ENCODE results near the gene SIRT1.
"Not testable (repeated sequence)": the region's sequence is repeated elsewhere in the genome, so short reads cannot be mapped to it uniquely, and the experiment has no call there.

Gene SIRT1

DNA sequence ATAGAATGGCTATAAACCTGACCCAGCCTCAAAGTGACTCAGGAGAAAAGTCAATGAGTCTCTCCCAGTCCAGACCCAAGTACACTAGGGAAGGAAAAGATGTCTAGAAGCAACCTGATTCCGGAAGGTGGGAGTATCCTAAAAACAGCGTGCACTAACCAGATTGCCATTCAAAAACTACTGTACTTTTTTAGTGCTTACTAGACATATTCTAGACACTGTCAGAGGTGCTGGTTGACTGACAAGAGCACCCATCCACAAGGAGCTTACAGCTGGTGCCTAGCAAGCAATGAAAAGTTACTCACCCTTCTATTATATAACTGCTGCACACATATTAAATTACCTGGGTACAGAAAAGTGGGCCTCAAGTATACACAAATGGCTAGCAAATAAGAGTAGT lies 81.0 kb downstream of the SIRT1 start:
- no peak for DNase-seq (ENCODE audit: low read depth in 3 of 3)

DNA sequence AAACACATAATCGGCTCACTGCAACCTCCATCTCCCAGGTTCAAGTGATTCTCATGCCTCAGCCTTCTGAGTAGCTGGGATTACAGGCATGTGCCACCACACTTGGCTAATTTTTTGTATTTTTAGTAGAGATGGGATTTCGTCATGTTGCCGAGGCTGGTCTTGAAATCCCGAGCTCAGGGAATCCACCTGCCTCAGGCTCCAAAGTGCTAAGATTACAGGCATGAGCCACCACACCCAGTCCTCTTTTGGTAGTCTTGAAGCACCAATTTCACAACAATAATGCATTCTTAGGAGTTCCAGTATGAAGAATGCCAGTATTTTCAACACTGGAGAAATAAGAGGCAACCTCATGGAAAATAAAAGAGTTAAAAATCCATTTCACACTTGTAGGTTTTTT lies 81.6 kb downstream of the SIRT1 start:
- DNase-seq (ENCODE audit: low read depth in 3 of 3) = not testable (repeated sequence)

Measured in stimulated activated CD4-positive, alpha-beta T cell treated with anti-CD3 and anti-CD28 coated beads, TNF-alpha, amount 100 ng/mL, for 24 hours (primary cell).